Esophagus muscularis mucosa (tissue), 4 donors: ENCODE data around the gene GPC6. TPM values are rescaled to one million over a fixed set of nuclear protein-coding genes. Genes with fewer than 3 reads are reported as not detected.

Experiments
- DNase-seq: peaks from one replicate; pipeline ENCODE4 v3.0.0-alpha.2; 2017; ENCODE audit errors: extremely low spot score
- H3K27ac ChIP-seq, 4 donors: fragments of 200-600 bp; sonication (generic); replicated peaks in 1 of 4; 1 replicate in 3 of 4; 2 replicates in 1 of 4; pipeline ENCODE4 v1.5.1; 2016 to 2019; ENCODE audit warnings: mild to moderate bottlenecking in 1 of 4
- H3K27me3 ChIP-seq, 4 donors: fragments of 200-600 bp; sonication (generic); one replicate each; pipeline versions ENCODE4 v1.5.1 to v1.6.0; 2016 to 2019
- H3K36me3 ChIP-seq, 4 donors: fragments of 200-600 bp; sonication (generic); one replicate each; pipeline ENCODE4 v1.5.1; 2016 to 2019
- H3K4me1 ChIP-seq, 4 donors: fragments of 200-600 bp; sonication (generic); one replicate each; pipeline ENCODE4 v1.5.1; 2016 to 2019
- H3K4me3 ChIP-seq, 4 donors: fragments of 200-600 bp; sonication (generic); 1 replicate in 2 of 4; 2 replicates in 2 of 4; pipeline ENCODE4 v1.5.1; 2016 to 2019; ENCODE audit warnings: mild to moderate bottlenecking in 4 of 4, moderate library complexity in 1 of 4
- H3K9me3 ChIP-seq, 4 donors: fragments of 200-600 bp; sonication (generic); 1 replicate in 3 of 4; 2 replicates in 1 of 4; pipeline ENCODE4 v1.5.1; 2016 to 2019
- CTCF ChIP-seq, 3 experiments: fragments of 200-600 bp in 2 of 3; fragments of 450-650 bp in 1 of 3; sonication (generic) in 2 of 3; IDR thresholded peaks; one replicate each; pipeline ENCODE4 v1.5.1; 2017 to 2019; ENCODE audit warnings: antibody characterized with exemption in 3 of 3, mild to moderate bottlenecking in 2 of 3, moderate library complexity in 1 of 3
- EP300 ChIP-seq: sonication (generic); formaldehyde crosslinking; IDR thresholded peaks from one replicate; pipeline ENCODE4 v1.6.1; 2017; ENCODE audit warnings: antibody characterized with exemption
- POLR2A ChIP-seq: fragments of 450-650 bp; IDR thresholded peaks from one replicate; pipeline ENCODE4 v1.6.1; 2017; ENCODE audit warnings: antibody characterized with exemption, moderate library complexity, mild to moderate bottlenecking, low read depth
- POLR2AphosphoS5 ChIP-seq, 2 donors: sonication (generic); formaldehyde crosslinking; IDR thresholded peaks; one replicate each; pipeline ENCODE4 v1.6.1; 2017; ENCODE audit warnings: antibody characterized with exemption in 2 of 2
- WGBS: methylation state at CpG from one replicate; pipeline ENCODE4 v1.1.5; 2018; 5-methylcytosine and 5-hydroxymethylcytosine counted together
- intact Hi-C: fragments of 100-400 bp; cut with DNase I; formaldehyde crosslinking; loops from one replicate; pipeline ENCODE4 v1.15.1; 2023
- total RNA-seq, 4 donors: library from RNA; depleted of rRNA; stranded (reverse); fragments of >200 nt; gene quantifications; one replicate each; pipeline versions ENCODE4 v1.1.0 to v1.2.1, GENCODE V29; 2016

The GPC6 gene
- total RNA-seq = 10 to 100 TPM in 3 of 4 donors, 1 to 10 TPM in 1; 6.5 to 17.2 (median 13.5) TPM

GRCh38 chr13:93226623-93227279 lies at the start of gene GPC6:
Gene GPC6 (plus strand): TSS chr13:93226807.
- DNase-seq = no peak
- peak within 1 kb of the TSS; percentile 53 to 64 (median 56) for H3K4me3 ChIP-seq
- peak in 1 of 2 donors; percentile 46 for TF ChIP-seq POLR2AphosphoS5 (IDR thresholded peaks at IDR 0.05)
- no peak for TF ChIP-seq EP300
- H3K27me3 ChIP-seq = peaks cover 0 to 36% (median 5%) of the 10 kb centered on the region in 4 donors
- H3K9me3 ChIP-seq = no peaks in the 10 kb centered on the region
- H3K27ac ChIP-seq = peak within 1 kb of the TSS; percentile 71 to 80 (median 76)
- WGBS = 2% methylated on average over 31 of the region's 31 CpGs
- H3K4me1 ChIP-seq = peaks cover 0 to 25% (median 17%) of the 10 kb centered on the region in 4 donors
- H3K36me3 ChIP-seq = no peaks in the 10 kb centered on the region
- intact Hi-C loops = no loop called here

GRCh38 chr13:93180356-93180969 lies 46.1 kb upstream of the GPC6 start:
- H3K27ac ChIP-seq = no peak overlapping the region
- no peaks in the 10 kb centered on the region for H3K27me3 ChIP-seq
- WGBS = 46% methylated on average over 2 of the region's 2 CpGs
- no peaks in the 10 kb centered on the region for H3K36me3 ChIP-seq
- no peaks in the 10 kb centered on the region for H3K9me3 ChIP-seq
- DNase-seq = no peak
- TF ChIP-seq POLR2AphosphoS5 (IDR thresholded peaks at IDR 0.05) (no peak), EP300 (no peak)
- intact Hi-C loops = no loop called here
- no peaks in the 10 kb centered on the region for H3K4me1 ChIP-seq
- no peak overlapping the region for H3K4me3 ChIP-seq

GRCh38 chr13:93182406-93182805 lies 44.2 kb upstream of the GPC6 start:
- Histone ChIP-seq H3K27me3 (no peaks in the 10 kb centered on the region), H3K9me3 (no peaks in the 10 kb centered on the region), H3K4me3 (no peak overlapping the region), H3K27ac (no peak overlapping the region), H3K36me3 (no peaks in the 10 kb centered on the region), H3K4me1 (no peaks in the 10 kb centered on the region)
- no peak for DNase-seq
- TF ChIP-seq POLR2A = no peak
- no peak for TF ChIP-seq POLR2AphosphoS5 (IDR thresholded peaks at IDR 0.05)
- no peak for TF ChIP-seq CTCF (IDR thresholded peaks at IDR 0.05)
- no peak for TF ChIP-seq EP300
- intact Hi-C loops = no loop called here
- WGBS = 88% methylated on average over 3 of the region's 3 CpGs

GRCh38 chr13:93183302-93183701 lies 43.3 kb upstream of the GPC6 start:
- Histone ChIP-seq H3K27ac (no peak overlapping the region), H3K27me3 (no peaks in the 10 kb centered on the region), H3K4me3 (no peak overlapping the region), H3K36me3 (no peaks in the 10 kb centered on the region), H3K9me3 (no peaks in the 10 kb centered on the region), H3K4me1 (no peaks in the 10 kb centered on the region)
- no peak for TF ChIP-seq EP300
- TF ChIP-seq POLR2A = no peak
- no peak for TF ChIP-seq CTCF (IDR thresholded peaks at IDR 0.05)
- no peak for TF ChIP-seq POLR2AphosphoS5 (IDR thresholded peaks at IDR 0.05)
- no peak for DNase-seq
- 65% methylated on average over 1 of the region's 1 CpG for WGBS
- intact Hi-C loops = no loop called here

- DNase-seq = no peak
- Histone ChIP-seq H3K27ac (no peak overlapping the region), H3K36me3 (no peaks in the 10 kb centered on the region), H3K4me1 (no peaks in the 10 kb centered on the region), H3K9me3 (peaks cover 0 to 7% (median 0%) of the 10 kb centered on the region in 4 donors), H3K4me3 (no peak overlapping the region), H3K27me3 (no peaks in the 10 kb centered on the region)
- TF ChIP-seq POLR2A = no peak
- no peak for TF ChIP-seq POLR2AphosphoS5 (IDR thresholded peaks at IDR 0.05)
- TF ChIP-seq EP300 = no peak
- no peak for TF ChIP-seq CTCF (IDR thresholded peaks at IDR 0.05)
- intact Hi-C loops = no loop called here
- 98% methylated on average over 2 of the region's 2 CpGs for WGBS
Measured at GRCh38 chr13:93190006-93190405, 36.6 kb upstream of the GPC6 start.
